Fibroblast of peridontal ligament (primary cell): Measurements from ENCODE around the gene LIMCH1.
"Not testable (repeated sequence)": the region's sequence is repeated elsewhere in the genome, so short reads cannot be mapped to it uniquely, and the experiment has no call there.

Source experiments
- DNase-seq: peaks from one replicate; pipeline ENCODE4 v3.0.0-alpha.2; 2010; ENCODE audit errors: extremely low read depth

The LIMCH1 gene

GRCh38 chr4:41611124-41611838 is 73.3 kb downstream of the LIMCH1 start:
- no peak for DNase-seq

DNA sequence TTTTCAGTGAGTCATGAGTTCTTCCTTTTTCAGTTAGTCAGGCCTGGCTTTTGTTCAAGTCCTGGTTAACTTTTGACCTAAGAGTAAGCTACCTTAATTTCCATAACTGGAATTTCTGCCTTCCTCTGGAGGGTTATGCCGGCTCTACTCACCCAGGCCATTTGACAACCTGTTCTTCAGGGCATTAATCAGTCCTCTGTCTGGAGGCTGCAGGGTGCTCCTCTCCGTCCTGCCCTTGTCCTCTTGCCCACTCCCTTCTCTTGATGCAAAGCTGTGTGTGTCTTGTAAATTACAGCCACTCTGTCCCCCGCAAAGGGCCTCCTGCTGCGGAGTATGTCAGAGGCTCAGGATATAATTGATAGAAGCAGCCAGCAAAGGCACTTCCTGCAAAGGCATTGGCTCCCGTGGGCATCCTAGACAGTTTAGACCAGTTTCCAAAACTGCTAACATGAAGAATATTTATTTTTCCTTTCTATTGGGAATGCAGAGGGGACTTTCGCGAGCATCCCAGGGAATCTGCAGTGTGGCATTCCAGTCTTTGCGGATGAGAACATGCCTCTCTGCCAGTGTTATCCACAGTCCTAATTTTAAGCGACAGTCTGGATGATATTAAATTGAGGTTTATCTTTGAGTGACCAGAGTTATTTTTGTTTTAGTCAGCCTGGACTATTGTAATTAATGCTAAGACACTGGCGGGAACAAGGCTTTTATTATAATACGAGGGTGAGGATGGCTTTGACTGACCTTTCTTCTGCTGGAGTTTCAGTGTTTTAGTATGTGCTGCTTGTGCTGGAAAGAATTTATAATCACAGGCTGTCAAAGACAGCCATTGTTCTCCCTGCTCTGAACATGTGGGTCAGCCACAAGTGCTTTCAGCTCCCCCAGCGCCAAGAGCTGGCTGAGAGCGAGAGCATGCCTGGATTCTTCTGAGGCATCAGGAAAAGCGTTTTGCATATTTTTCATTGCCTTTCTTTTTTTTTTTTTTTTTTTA is 74.2 kb downstream of the LIMCH1 start:
- no peak for DNase-seq

DNA sequence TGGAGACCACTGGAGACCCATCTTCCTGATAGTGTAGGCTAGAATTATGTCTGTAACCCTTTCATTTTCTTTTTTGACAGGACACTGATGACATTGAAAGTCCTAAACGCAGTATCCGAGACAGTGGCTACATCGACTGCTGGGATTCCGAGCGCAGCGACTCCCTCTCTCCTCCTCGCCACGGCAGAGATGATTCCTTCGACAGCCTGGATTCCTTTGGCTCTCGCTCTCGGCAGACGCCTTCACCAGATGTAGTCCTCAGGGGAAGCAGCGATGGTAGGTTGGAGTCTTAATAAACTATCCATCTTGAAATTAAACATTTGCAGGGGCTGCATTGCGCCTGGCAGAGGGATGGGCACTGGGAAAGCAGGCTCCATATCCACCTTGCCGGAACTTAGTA is 75.4 kb downstream of the LIMCH1 start:
- DNase-seq: no peak

DNA sequence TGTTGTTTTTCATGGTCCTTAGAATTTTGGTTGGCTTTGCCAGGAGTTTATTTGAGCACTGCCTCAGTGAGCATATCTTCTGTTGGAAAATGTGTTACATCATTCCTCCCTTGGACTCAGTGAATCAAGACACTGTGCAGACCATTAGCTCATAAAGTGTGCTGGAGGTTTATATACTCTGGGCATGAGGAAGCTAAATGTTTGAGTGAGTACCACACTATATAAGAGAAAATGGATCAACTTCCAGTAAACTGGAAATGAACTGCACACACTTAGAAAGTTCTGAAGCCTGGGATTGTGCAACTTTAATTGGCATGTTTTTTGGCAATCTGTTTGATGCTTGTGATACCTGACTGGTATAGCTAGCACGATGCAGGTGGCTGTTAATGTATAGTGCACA is 75.9 kb downstream of the LIMCH1 start:
- no peak for DNase-seq

- DNase-seq: no peak
Measured at GRCh38 chr4:41614519-41614918, 76.6 kb downstream of the LIMCH1 start.

GRCh38 chr4:41619161-41619560 is 81.2 kb downstream of the LIMCH1 start:
- DNase-seq: no peak

DNA sequence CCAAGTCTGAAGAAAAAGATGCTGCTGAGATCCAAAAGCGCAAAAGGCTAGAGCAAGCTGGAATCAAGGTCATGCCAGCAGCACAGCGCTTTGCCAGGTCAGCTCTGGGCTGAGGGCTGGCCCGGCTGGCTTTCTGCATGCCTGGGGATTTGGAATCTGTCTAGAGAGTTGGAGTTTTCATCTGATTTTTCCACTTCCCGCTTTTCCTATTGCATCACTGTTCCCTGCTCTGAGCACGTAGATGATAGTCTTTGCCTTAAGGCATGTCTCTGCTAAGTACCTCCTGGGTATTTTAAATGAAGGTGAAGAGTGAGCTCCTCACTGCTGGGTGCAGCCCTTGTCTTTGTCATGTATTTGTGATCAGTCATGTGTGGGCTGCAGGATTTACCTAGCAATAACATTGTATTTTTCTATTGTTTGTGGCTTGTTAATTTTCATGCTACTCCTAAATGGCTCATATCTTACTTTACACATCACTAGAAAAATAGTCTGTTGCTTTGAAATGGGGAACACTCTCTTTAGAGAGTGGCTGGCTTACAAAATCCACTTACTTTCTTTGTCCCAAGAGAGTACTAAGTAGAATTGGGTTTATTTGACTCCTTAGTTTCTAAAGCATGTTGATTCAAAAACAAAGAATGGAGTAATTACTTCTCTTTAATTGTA is 82.8 kb downstream of the LIMCH1 start:
- no peak for DNase-seq

GRCh38 chr4:41622787-41623186 is 84.8 kb downstream of the LIMCH1 start:
- DNase-seq: no peak

- DNase-seq: no peak
Measured at GRCh38 chr4:41624765-41625164, 86.8 kb downstream of the LIMCH1 start.

GRCh38 chr4:41625531-41625930 is 87.6 kb downstream of the LIMCH1 start:
- no peak for DNase-seq

DNA sequence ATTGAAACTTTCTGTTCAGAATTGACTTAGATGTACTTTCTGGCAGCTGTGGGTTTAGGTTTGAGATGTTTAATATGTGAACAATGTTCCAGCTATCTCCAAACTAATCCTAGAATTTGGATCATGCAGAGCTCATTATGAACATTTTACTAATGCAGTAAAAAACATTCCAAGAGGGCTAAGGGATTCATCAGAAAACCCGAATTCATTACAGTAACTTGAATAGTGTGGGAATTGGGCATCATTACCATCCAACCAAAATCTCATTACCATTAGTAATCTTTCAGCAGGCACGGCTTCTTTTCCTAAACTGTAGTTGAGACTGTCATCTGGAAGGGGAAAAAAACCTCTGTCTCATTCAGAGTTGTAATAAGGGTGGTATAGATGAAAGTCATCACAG is 91.0 kb downstream of the LIMCH1 start:
- no peak for DNase-seq

- DNase-seq: no peak
Measured at GRCh38 chr4:41631523-41631922, 93.6 kb downstream of the LIMCH1 start.

- no peak for DNase-seq
Measured at GRCh38 chr4:41632481-41633073, 94.6 kb downstream of the LIMCH1 start.

GRCh38 chr4:41633321-41633720 is 95.4 kb downstream of the LIMCH1 start:
- no peak for DNase-seq

DNA sequence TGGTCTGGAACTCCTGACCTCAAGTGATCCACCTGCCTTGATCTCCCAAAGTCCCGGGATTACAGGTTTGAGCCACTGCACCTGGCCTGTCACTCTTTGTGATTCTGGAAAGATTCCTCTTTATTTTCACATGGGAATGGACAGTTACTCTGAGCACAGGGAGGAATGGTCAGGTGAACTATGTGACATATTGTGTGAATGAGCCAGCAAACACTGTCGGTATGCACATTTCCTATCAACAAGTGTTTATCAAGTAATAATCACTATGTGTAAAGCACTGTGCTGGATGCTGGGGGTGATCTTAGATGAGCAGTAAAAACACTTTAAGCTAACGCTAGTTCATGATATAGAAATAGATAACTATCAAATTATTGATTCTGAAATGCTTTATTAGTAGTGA is 97.5 kb downstream of the LIMCH1 start:
- DNase-seq: no peak

- peak; percentile 18 for DNase-seq
Measured at GRCh38 chr4:41638203-41638602, 100.2 kb downstream of the LIMCH1 start.

DNA sequence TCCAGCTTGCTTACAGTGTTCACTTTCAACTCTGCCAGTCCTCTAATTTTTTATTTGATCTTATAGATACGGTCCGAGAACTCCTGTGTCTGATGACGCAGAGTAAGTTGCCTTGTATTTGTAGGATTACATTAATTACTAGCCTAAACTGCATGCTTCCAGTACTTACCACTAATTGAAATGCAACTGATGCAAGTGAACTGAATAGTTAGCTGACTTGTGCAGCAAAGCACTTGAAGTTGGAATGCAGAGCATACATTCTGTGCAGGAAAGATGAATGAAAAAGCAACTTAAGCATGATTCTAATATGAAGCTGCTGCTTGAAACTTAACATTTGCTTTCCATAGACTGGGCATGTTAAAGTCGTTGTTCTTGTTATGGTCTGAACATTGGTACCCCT is 100.9 kb downstream of the LIMCH1 start:
- DNase-seq: no peak

GRCh38 chr4:41639291-41639690 is 101.3 kb downstream of the LIMCH1 start:
- DNase-seq: no peak

- no peak for DNase-seq
Measured at GRCh38 chr4:41640906-41641305, 102.9 kb downstream of the LIMCH1 start.

- not testable (repeated sequence) for DNase-seq
Measured at GRCh38 chr4:41642746-41643145, 104.8 kb downstream of the LIMCH1 start.

DNA sequence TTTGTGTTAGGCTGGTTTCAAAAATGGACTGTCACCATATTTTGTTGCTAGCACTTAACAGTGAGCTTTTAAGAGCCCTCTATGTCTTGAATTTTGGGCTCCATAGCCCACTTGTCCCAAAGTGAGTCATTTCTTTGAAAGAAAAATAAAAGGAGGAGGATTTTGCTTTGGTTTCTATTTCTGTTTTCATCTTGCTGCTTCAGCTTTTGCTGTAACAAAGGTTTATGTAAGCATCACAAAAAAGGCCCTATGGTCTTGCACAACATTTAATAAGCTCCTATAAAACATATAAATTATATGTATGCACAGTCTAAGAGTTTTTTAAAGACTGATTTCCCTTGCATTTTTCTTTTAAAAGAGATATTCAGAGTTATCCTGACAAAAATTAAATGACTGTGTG is 105.4 kb downstream of the LIMCH1 start:
- DNase-seq: no peak

- DNase-seq: no peak
Measured at GRCh38 chr4:41644288-41644914, 106.4 kb downstream of the LIMCH1 start.
